H1 (cell line): ENCODE results near the gene CLDN16. TPM values are rescaled to one million over a fixed set of nuclear protein-coding genes. Genes with fewer than 3 reads are reported as not detected.

Experiments used
- CTCF ChIA-PET: fragments of 300-600 bp; sonication (Branson Sonifier 250); formaldehyde crosslinking; loops from one replicate; lab custom pipeline; 2021; ENCODE audit not compliant: partially characterized antibody; lab: Charles Lee
- POLR2A ChIA-PET: fragments of 300-600 bp; sonication (Branson Sonifier 250); formaldehyde crosslinking; loops from one replicate; lab custom pipeline; 2021; ENCODE audit warnings: inconsistent platforms; ENCODE audit not compliant: partially characterized antibody; lab: Charles Lee
- DNase-seq, 2 experiments: peaks; one replicate each; pipeline versions ENCODE4 v3.0.0 to v3.0.0-alpha.2; 2010 to 2022; ENCODE audit warnings: low spot score in 2 of 2, low read depth in 1 of 2, mixed read lengths in 1 of 2
- FAIRE-seq: peaks from 2 replicates; lab custom pipeline; 2011; peaks lifted over from hg19 to GRCh38; lab: Jason Lieb, UNC
- H2AFZ ChIP-seq: 2 replicates; pipeline ENCODE4 v1.8.1; 2012; ENCODE audit warnings: low read length, inconsistent platforms
- H2AK5ac ChIP-seq: 2 replicates; pipeline ENCODE4 v1.6.1; 2013; ENCODE audit warnings: low read depth, low read length
- H2BK120ac ChIP-seq: replicated peaks from 2 replicates; pipeline ENCODE3; 2013; ENCODE audit warnings: low read depth, low read length, inconsistent platforms
- H2BK12ac ChIP-seq: 2 replicates; pipeline ENCODE4 v1.6.1; 2013; ENCODE audit warnings: low read depth, low read length
- H2BK15ac ChIP-seq: 2 replicates; pipeline ENCODE4 v1.6.1; 2013; ENCODE audit warnings: low read length
- H2BK20ac ChIP-seq: 2 replicates; pipeline ENCODE4 v1.6.1; 2013; ENCODE audit warnings: low read length
- H2BK5ac ChIP-seq: 2 replicates; pipeline ENCODE4 v1.6.1; 2013; ENCODE audit warnings: low read depth, low read length
- H3K14ac ChIP-seq: 2 replicates; pipeline ENCODE4 v1.6.1; 2013; ENCODE audit warnings: inconsistent platforms; ENCODE audit not compliant: insufficient read length
- H3K18ac ChIP-seq: 2 replicates; pipeline ENCODE4 v1.6.1; 2013; ENCODE audit warnings: low read length; ENCODE audit errors: extremely low read depth
- H3K23ac ChIP-seq: 2 replicates; pipeline ENCODE4 v1.6.1; 2013; ENCODE audit warnings: inconsistent platforms; ENCODE audit not compliant: insufficient read length
- H3K23me2 ChIP-seq: 2 replicates; pipeline ENCODE4 v1.6.1; 2013; ENCODE audit warnings: low read depth, low read length
- H3K27ac ChIP-seq: 2 replicates; pipeline ENCODE4 v1.6.1; 2011; ENCODE audit warnings: low read depth, low read length, inconsistent platforms
- H3K27me3 ChIP-seq, 4 experiments: replicated peaks in 1 of 4; 1 replicate in 1 of 4; 2 replicates in 3 of 4; pipeline versions ENCODE4 v1.6.1 to v1.8.1; 2011 to 2013; ENCODE audit warnings: low read length in 3 of 4, mild to moderate bottlenecking in 3 of 4, inconsistent platforms in 2 of 4, mixed read lengths in 2 of 4, moderate library complexity in 1 of 4; ENCODE audit not compliant: control insufficient read depth in 3 of 4, insufficient read depth in 3 of 4; ENCODE audit errors: extremely low read depth in 1 of 4
- H3K36me3 ChIP-seq, 4 experiments: 2 replicates each; pipeline versions ENCODE4 v1.6.1 to v1.8.1; 2011 to 2013; ENCODE audit warnings: mild to moderate bottlenecking in 4 of 4, low read length in 3 of 4, moderate library complexity in 2 of 4, control low read depth in 1 of 4, inconsistent platforms in 1 of 4; ENCODE audit not compliant: insufficient read depth in 4 of 4, control insufficient read depth in 2 of 4
- H3K4ac ChIP-seq: replicated peaks from 2 replicates; pipeline ENCODE3; 2013; ENCODE audit warnings: low read length, low read depth, mixed read lengths, inconsistent platforms; ENCODE audit not compliant: insufficient read length
- H3K4me1 ChIP-seq, 4 experiments: replicated peaks in 1 of 4; 1 replicate in 1 of 4; 2 replicates in 3 of 4; pipeline versions ENCODE4 v1.6.1 to v1.8.1; 2011 to 2013; ENCODE audit warnings: low read length in 3 of 4, inconsistent platforms in 2 of 4, mixed read lengths in 1 of 4; ENCODE audit not compliant: insufficient read depth in 4 of 4, control insufficient read depth in 3 of 4
- H3K4me2 ChIP-seq, 2 experiments: 2 replicates each; pipeline versions ENCODE4 v1.6.1 to v1.8.1; 2011 to 2013; ENCODE audit warnings: low read depth in 2 of 2, low read length in 2 of 2, control low read depth in 1 of 2, inconsistent platforms in 1 of 2, mild to moderate bottlenecking in 1 of 2; ENCODE audit not compliant: insufficient read depth in 1 of 2
- H3K4me3 ChIP-seq, 4 experiments: fragments of 200-600, 300-600 bp in 1 of 4; sonication (generic), shearing (Covaris generic), sonication (Bioruptor Twin) in 1 of 4; 2 replicates each; pipeline versions ENCODE4 v1.5.1 to v1.8.1; 2011 to 2016; ENCODE audit warnings: low read length in 4 of 4, low read depth in 3 of 4, control low read depth in 2 of 4, inconsistent platforms in 2 of 4, mild to moderate bottlenecking in 2 of 4, mixed read lengths in 1 of 4, moderate library complexity in 1 of 4; ENCODE audit not compliant: insufficient read depth in 2 of 4; ENCODE audit errors: extremely low read depth in 1 of 4
- H3K56ac ChIP-seq: replicated peaks from 2 replicates; pipeline ENCODE3; 2013; ENCODE audit warnings: low read depth, mild to moderate bottlenecking, mixed read lengths, low read length, inconsistent platforms; ENCODE audit not compliant: insufficient read length
- H3K79me1 ChIP-seq: 2 replicates; pipeline ENCODE4 v1.6.1; 2013; ENCODE audit warnings: low read depth, low read length, control low read depth
- H3K79me2 ChIP-seq, 2 experiments: 2 replicates each; pipeline versions ENCODE4 v1.6.1 to v1.8.1; 2012 to 2013; ENCODE audit warnings: low read length in 2 of 2, mild to moderate bottlenecking in 2 of 2, inconsistent platforms in 1 of 2; ENCODE audit not compliant: insufficient read depth in 2 of 2, control insufficient read depth in 1 of 2
- H3K9ac ChIP-seq, 4 experiments: replicated peaks in 1 of 4; 1 replicate in 1 of 4; 2 replicates in 3 of 4; pipeline versions ENCODE4 v1.6.1 to v1.8.1; 2011 to 2013; ENCODE audit warnings: low read depth in 3 of 4, low read length in 3 of 4, control low read depth in 2 of 4, mild to moderate bottlenecking in 2 of 4, moderate library complexity in 2 of 4, inconsistent platforms in 1 of 4; ENCODE audit errors: extremely low read depth in 1 of 4
- H3K9me3 ChIP-seq, 2 experiments: 2 replicates each; pipeline versions ENCODE4 v1.6.1 to v1.8.1; 2012 to 2013; ENCODE audit warnings: mild to moderate bottlenecking in 2 of 2, moderate library complexity in 2 of 2, control low read depth in 1 of 2, inconsistent platforms in 1 of 2, low read depth in 1 of 2, low read length in 1 of 2, mixed read lengths in 1 of 2; ENCODE audit not compliant: insufficient read depth in 2 of 2
- H4K20me1 ChIP-seq, 2 experiments: replicated peaks in 1 of 2; 2 replicates each; pipeline versions ENCODE3 to v1.8.1; 2011 to 2013; ENCODE audit warnings: inconsistent platforms in 2 of 2, low read length in 2 of 2, mild to moderate bottlenecking in 1 of 2; ENCODE audit not compliant: insufficient read depth in 2 of 2, control insufficient read depth in 1 of 2
- H4K5ac ChIP-seq: 2 replicates; pipeline ENCODE4 v1.6.1; 2013; ENCODE audit warnings: low read length, low read depth, mixed read lengths, inconsistent platforms; ENCODE audit not compliant: insufficient read length
- H4K8ac ChIP-seq: 2 replicates; pipeline ENCODE4 v1.8.0; 2013; ENCODE audit warnings: mild to moderate bottlenecking, moderate library complexity, low read length, inconsistent platforms; ENCODE audit not compliant: insufficient read depth; ENCODE audit errors: extremely low read depth
- H4K91ac ChIP-seq: replicated peaks from 2 replicates; pipeline ENCODE3; 2013; ENCODE audit warnings: low read length, mixed read lengths, inconsistent platforms; ENCODE audit not compliant: insufficient read length
- KDM4A ChIP-seq: IDR thresholded peaks from one replicate; pipeline ENCODE4 v1.7.1; 2012; ENCODE audit warnings: low read depth, mild to moderate bottlenecking, moderate library complexity, low read length, inconsistent platforms; ENCODE audit not compliant: severe bottlenecking
- RAD21 ChIP-seq, 2 experiments: IDR thresholded peaks in 1 of 2; conservative IDR thresholded peaks in 1 of 2; 2 replicates each; pipeline ENCODE4 v1.6.1; 2011; ENCODE audit warnings: low read depth in 2 of 2, low read length in 2 of 2, improper control_type of control experiment in 1 of 2, inconsistent platforms in 1 of 2, mild to moderate bottlenecking in 1 of 2, moderate library complexity in 1 of 2
- RXRA ChIP-seq: IDR thresholded peaks from 2 replicates; pipeline ENCODE4 v1.6.1; 2011; ENCODE audit warnings: low read depth, mild to moderate bottlenecking, low read length, moderate library complexity; ENCODE audit not compliant: insufficient read depth
- SIRT6 ChIP-seq: IDR thresholded peaks from one replicate; pipeline ENCODE4 v1.7.1; 2012; ENCODE audit warnings: low read length, inconsistent platforms
- SP1 ChIP-seq: IDR thresholded peaks from 2 replicates; pipeline ENCODE4 v1.6.1; 2011; ENCODE audit warnings: low read depth, low read length
- SRF ChIP-seq: IDR thresholded peaks from 2 replicates; pipeline ENCODE4 v1.6.1; 2011; ENCODE audit warnings: mild to moderate bottlenecking, low read depth, low read length, moderate library complexity
- TAF7 ChIP-seq: optimal IDR thresholded peaks from 2 replicates; pipeline ENCODE3; 2011; ENCODE audit warnings: low read depth, mild to moderate bottlenecking, inconsistent platforms, low read length, moderate library complexity, borderline replicate concordance
- TBP ChIP-seq: IDR thresholded peaks from 2 replicates; pipeline ENCODE4 v1.6.1; 2011; ENCODE audit warnings: low read depth, low read length, improper control_type of control experiment
- WGBS, 2 experiments: shearing (Covaris generic) in 1 of 2; methylation state at CpG; one replicate each; pipeline versions ENCODE4 v1.1.6 to v1.1.7; 2013 to 2015; ENCODE audit warnings: low lambda C conversion rate in 2 of 2, mixed read lengths in 2 of 2, inconsistent platforms in 1 of 2, low coverage in 1 of 2, missing lambda C conversion rate in 1 of 2; ENCODE audit not compliant: insufficient replicate concordance in 2 of 2, insufficient coverage in 1 of 2, insufficient read length in 1 of 2; ENCODE audit errors: extremely low coverage in 1 of 2, missing lambda C conversion rate in 1 of 2; 5-methylcytosine and 5-hydroxymethylcytosine counted together
- polyA plus RNA-seq, 7 experiments: library from polyadenylated mRNA; depleted of rRNA in 3 of 7; stranded (reverse) in 5 of 7; unstranded in 2 of 7; fragments of >200 nt in 5 of 7; fragments of 200-250 nt in 2 of 7; gene quantifications; 1 replicate in 5 of 7; 2 replicates in 1 of 7; 4 replicates in 1 of 7; pipeline versions ENCODE4 v1.2.1 to v1.2.3, GENCODE V29; 2011 to 2013; ENCODE audit warnings: missing spikeins in 2 of 7, mixed read lengths in 2 of 7
- total RNA-seq: library from RNA; stranded (reverse); fragmentation: NEBNext Ultra II Directional; extraction: Animal tissue kit (Norgen Biotek cat#: 25700); gene quantifications from 2 replicates; pipeline ENCODE4 v1.2.1, GENCODE V29; 2021
- TF ChIP-seq, protein P1 (sequence below): IDR thresholded peaks from 2 replicates; pipeline ENCODE4 v1.6.1; 2012; ENCODE audit warnings: inconsistent platforms
- TF ChIP-seq, protein P2 (sequence below): IDR thresholded peaks from 2 replicates; pipeline ENCODE4 v1.6.1; 2012; ENCODE audit warnings: low read length, inconsistent platforms

The CLDN16 gene
- total and polyA plus RNA-seq, 2 of the 8 experiments (the other 6 are each of a cell fraction or from before 2014, with no cell fraction given), result not detected

- CTCF ChIA-PET, result interaction anchor here (0.6 kb wide), 1 partner anchor 48 kb away, joined by 3 read pairs; no protein-coding TSS in a partner anchor
- Histone ChIP-seq H3K79me2 (no peaks in the 10 kb centered on the region), H3K4me3 (no peak overlapping the region), H2BK5ac (no peak overlapping the region), H3K79me1 (no peaks in the 10 kb centered on the region), H3K23me2 (no peaks in the 10 kb centered on the region; the same call in 1 of the 2 replicates), H3K18ac (no peak overlapping the region), H3K9me3 (no peaks in the 10 kb centered on the region), H3K36me3 (no peaks in the 10 kb centered on the region), H3K56ac (no peak overlapping the region), H3K23ac (no peak overlapping the region), H3K27ac (no peak overlapping the region), H4K20me1 (no peaks in the 10 kb centered on the region), H2AFZ (no peak overlapping the region), H4K5ac (no peak overlapping the region), H2BK15ac (no peak overlapping the region), H3K27me3 (no peaks in the 10 kb centered on the region), H3K4me1 (no peaks in the 10 kb centered on the region; a peak in 1 of 7 replicates), H3K4ac (no peak overlapping the region), H2BK120ac (no peak overlapping the region), H2AK5ac (no peak overlapping the region), H4K8ac (no peak overlapping the region), H3K9ac (no peak overlapping the region), H2BK12ac (no peak overlapping the region), H3K14ac (no peak overlapping the region), H4K91ac (no peak overlapping the region), H3K4me2 (no peak overlapping the region), H2BK20ac (no peak overlapping the region)
- WGBS, 2 experiments, result 78% methylated on average over 5 of the region's 5 CpGs; no CpG with 5 or more reads in 1 of the 2 experiments
- DNase-seq (no peak), FAIRE-seq (no peak)
- POLR2A ChIA-PET, result no interaction called here
- no peak for TF ChIP-seq RXRA
- no peak for TF ChIP-seq SP1
- TF ChIP-seq, protein P1, sequence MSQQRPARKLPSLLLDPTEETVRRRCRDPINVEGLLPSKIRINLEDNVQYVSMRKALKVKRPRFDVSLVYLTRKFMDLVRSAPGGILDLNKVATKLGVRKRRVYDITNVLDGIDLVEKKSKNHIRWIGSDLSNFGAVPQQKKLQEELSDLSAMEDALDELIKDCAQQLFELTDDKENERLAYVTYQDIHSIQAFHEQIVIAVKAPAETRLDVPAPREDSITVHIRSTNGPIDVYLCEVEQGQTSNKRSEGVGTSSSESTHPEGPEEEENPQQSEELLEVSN, result no peak
- TF ChIP-seq TBP, result no peak
- TF ChIP-seq TAF7, result no peak
- TF ChIP-seq, protein P2, sequence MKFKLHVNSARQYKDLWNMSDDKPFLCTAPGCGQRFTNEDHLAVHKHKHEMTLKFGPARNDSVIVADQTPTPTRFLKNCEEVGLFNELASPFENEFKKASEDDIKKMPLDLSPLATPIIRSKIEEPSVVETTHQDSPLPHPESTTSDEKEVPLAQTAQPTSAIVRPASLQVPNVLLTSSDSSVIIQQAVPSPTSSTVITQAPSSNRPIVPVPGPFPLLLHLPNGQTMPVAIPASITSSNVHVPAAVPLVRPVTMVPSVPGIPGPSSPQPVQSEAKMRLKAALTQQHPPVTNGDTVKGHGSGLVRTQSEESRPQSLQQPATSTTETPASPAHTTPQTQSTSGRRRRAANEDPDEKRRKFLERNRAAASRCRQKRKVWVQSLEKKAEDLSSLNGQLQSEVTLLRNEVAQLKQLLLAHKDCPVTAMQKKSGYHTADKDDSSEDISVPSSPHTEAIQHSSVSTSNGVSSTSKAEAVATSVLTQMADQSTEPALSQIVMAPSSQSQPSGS, result no peak
- TF ChIP-seq KDM4A, result no peak
- TF ChIP-seq RAD21 (IDR thresholded peaks at IDR 0.05 in 1 of 2, conservative IDR thresholded peaks at IDR 0.05 in 1 of 2; ENCODE audit: low read depth in 2 of 2, low read length in 2 of 2), result no peak
- no peak for TF ChIP-seq SRF
- TF ChIP-seq SIRT6, result no peak
Observed at GRCh38 chr3:190369668-190370295, 18.2 kb upstream of the CLDN16 start.
